ENCODE results near the gene RELN. TPM values are rescaled to one million over a fixed set of nuclear protein-coding genes. Genes with fewer than 3 reads are reported as not detected.
"Not testable (repeated sequence)": the region's sequence is repeated elsewhere in the genome, so short reads cannot be mapped to it uniquely, and the experiment has no call there.

The RELN gene
- total RNA-seq, 2 experiments from 2014 or later, result not detected

DNA sequence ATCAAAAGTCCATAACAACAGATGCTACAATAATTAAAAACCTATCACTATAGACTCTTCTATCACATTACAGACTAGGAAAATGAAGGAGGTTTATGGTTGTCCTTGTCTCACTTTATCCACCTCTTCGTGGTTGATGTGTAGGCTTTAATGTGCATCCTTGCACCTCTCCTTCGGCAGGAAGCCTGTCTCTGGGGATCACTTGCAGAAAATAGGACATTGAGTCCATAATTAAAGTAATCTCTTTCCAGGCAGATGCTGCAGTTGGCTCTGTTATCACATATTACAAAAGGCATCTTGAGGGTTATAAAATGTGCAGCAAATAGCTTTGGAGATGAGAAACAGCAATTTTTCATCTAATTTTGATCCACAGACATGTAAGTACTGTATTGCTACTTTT lies 168.4 kb downstream of the RELN start:
- ChIA-PET CTCF (no interaction called here), POLR2A (no interaction called here)
- H3K4me3 ChIP-seq (ENCODE audit: low read length), result no peak overlapping the region
- TF ChIP-seq, protein P1, sequence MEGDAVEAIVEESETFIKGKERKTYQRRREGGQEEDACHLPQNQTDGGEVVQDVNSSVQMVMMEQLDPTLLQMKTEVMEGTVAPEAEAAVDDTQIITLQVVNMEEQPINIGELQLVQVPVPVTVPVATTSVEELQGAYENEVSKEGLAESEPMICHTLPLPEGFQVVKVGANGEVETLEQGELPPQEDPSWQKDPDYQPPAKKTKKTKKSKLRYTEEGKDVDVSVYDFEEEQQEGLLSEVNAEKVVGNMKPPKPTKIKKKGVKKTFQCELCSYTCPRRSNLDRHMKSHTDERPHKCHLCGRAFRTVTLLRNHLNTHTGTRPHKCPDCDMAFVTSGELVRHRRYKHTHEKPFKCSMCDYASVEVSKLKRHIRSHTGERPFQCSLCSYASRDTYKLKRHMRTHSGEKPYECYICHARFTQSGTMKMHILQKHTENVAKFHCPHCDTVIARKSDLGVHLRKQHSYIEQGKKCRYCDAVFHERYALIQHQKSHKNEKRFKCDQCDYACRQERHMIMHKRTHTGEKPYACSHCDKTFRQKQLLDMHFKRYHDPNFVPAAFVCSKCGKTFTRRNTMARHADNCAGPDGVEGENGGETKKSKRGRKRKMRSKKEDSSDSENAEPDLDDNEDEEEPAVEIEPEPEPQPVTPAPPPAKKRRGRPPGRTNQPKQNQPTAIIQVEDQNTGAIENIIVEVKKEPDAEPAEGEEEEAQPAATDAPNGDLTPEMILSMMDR (IDR thresholded peaks at IDR 0.05), result no peak
- H3K36me3 Mint-ChIP-seq (ENCODE audit: low read depth), result no peaks in the 10 kb centered on the region
- no peaks in the 10 kb centered on the region for H3K4me1 ChIP-seq (ENCODE audit: insufficient read depth, low read length)
- H3K9me3 Mint-ChIP-seq, result peaks cover 2% of the 10 kb centered on the region
- H3K27me3 ChIP-seq (ENCODE audit: control insufficient read depth in 1 of 2, insufficient read depth in 2 of 2, low read length in 2 of 2), result no peaks in the 10 kb centered on the region
- intact Hi-C loops (cut with DNase I, micrococcal nuclease), result no loop called here
- H3K27me3 Mint-ChIP-seq, result no peaks in the 10 kb centered on the region
- H3K27ac ChIP-seq (ENCODE audit: low read depth in 1 of 2, low read length in 2 of 2), result no peak overlapping the region
- no peaks in the 10 kb centered on the region for H3K36me3 ChIP-seq (ENCODE audit: insufficient read depth, low read length)
- H3K4me1 Mint-ChIP-seq (ENCODE audit: low read depth), result no peaks in the 10 kb centered on the region
- DNase-seq, result no peak
- no peak overlapping the region for H3K27ac Mint-ChIP-seq
- H3K4me3 Mint-ChIP-seq, result no peak overlapping the region
- no peaks in the 10 kb centered on the region for H3K9me3 ChIP-seq (ENCODE audit: control insufficient read depth in 1 of 2, insufficient read depth in 1 of 2, low read length in 2 of 2)
- no peak for ATAC-seq (ENCODE audit: poor library complexity)

DNA sequence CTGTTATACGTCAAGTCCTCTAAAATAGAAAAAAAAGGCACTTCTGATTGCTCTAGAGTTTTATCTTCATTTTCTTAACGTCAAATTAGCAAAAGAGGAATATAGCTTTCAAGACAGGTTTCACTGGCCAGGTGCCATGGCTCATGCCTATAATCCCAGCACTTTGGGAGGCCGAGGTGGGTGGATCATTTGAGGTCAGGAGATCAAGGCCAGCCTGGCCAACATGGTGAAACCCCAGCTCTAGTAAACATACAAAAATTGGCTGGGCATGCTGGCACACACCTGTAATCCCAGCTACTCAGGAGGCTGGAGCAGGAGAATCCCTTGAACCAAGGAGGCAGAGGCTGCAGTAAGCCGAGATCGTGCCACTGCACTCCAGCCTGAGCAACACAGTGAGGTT lies 173.5 kb downstream of the RELN start:
- H3K27ac Mint-ChIP-seq; H3K4me3 Mint-ChIP-seq; CTCF ChIA-PET; H3K9me3 ChIP-seq (ENCODE audit: control insufficient read depth in 1 of 2, insufficient read depth in 1 of 2, low read length in 2 of 2); intact Hi-C loops (cut with DNase I, micrococcal nuclease); DNase-seq; H3K4me3 ChIP-seq (ENCODE audit: low read length); H3K36me3 ChIP-seq (ENCODE audit: insufficient read depth, low read length); H3K27me3 Mint-ChIP-seq; H3K4me1 ChIP-seq (ENCODE audit: insufficient read depth, low read length); POLR2A ChIA-PET; H3K27me3 ChIP-seq (ENCODE audit: control insufficient read depth in 1 of 2, insufficient read depth in 2 of 2, low read length in 2 of 2); ATAC-seq (ENCODE audit: poor library complexity); H3K27ac ChIP-seq (ENCODE audit: low read depth in 1 of 2, low read length in 2 of 2); H3K36me3 Mint-ChIP-seq (ENCODE audit: low read depth); H3K9me3 Mint-ChIP-seq: not testable (repeated sequence)
- peaks cover 19% of the 10 kb centered on the region for H3K4me1 Mint-ChIP-seq (ENCODE audit: low read depth)

DNA sequence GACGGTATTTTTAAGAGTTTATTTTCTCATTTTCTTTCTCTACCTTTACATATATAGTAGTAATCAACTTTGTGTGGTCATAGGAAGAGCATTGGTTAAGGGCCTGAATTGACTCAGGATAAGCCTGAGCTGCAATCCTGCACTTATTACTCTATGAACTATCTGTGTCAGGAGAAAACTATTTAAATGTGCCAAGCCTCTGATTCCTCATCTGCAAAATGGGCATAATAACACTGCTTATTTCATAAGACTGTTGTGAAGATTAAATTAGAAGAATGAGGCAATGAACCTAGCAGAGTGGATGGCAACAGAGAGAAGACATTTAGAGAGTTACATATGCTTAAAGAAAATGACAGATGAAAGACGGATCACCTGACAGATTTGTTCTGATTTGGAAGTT lies 175.5 kb downstream of the RELN start:
- Mint-ChIP-seq H3K27me3 (no peaks in the 10 kb centered on the region), H3K9me3 (no peaks in the 10 kb centered on the region), H3K27ac (no peak overlapping the region), H3K36me3 (ENCODE audit: low read depth) (no peaks in the 10 kb centered on the region), H3K4me1 (ENCODE audit: low read depth) (peaks cover 28% of the 10 kb centered on the region), H3K4me3 (no peak overlapping the region)
- ATAC-seq (ENCODE audit: poor library complexity), result no peak
- intact Hi-C loops (cut with DNase I, micrococcal nuclease), result no loop called here
- ChIA-PET CTCF (no interaction called here), POLR2A (no interaction called here)
- H3K27me3 ChIP-seq (ENCODE audit: control insufficient read depth in 1 of 2, insufficient read depth in 2 of 2, low read length in 2 of 2), result no peaks in the 10 kb centered on the region
- no peaks in the 10 kb centered on the region for H3K36me3 ChIP-seq (ENCODE audit: insufficient read depth, low read length)
- peaks cover 4% of the 10 kb centered on the region for H3K4me1 ChIP-seq (ENCODE audit: insufficient read depth, low read length)
- no peak for DNase-seq
- H3K9me3 ChIP-seq (ENCODE audit: control insufficient read depth in 1 of 2, insufficient read depth in 1 of 2, low read length in 2 of 2), result no peaks in the 10 kb centered on the region
- TF ChIP-seq, protein P1 (IDR thresholded peaks at IDR 0.05), result no peak
- no peak overlapping the region for H3K27ac ChIP-seq (ENCODE audit: low read depth in 1 of 2, low read length in 2 of 2)
- no peak overlapping the region for H3K4me3 ChIP-seq (ENCODE audit: low read length)

DNA sequence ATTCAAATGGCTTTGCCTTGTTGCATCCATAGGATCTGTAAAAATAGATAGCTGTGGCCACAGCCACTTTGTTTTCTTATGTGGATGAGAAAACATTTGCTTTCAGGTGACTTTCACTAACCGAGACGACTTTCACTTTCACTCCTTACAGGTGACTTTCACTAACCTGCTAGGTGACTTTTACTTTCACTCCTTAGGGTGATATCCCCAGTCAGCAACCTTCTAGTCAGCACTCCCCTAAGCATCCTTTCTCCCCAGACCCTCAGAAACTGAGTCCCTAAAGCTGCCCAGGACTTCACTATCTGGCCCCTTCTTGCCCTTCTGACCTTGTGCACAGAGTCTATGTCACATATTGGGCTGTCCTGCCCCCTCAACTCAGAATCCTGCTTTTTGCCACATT lies 177.5 kb downstream of the RELN start:
- peak overlapping the region; percentile 6 for H3K4me3 ChIP-seq (ENCODE audit: low read length)
- ATAC-seq (ENCODE audit: poor library complexity) (peak; percentile 57), DNase-seq (peak in 3 of 14 experiments; percentile 18 to 64 (median 34))
- peaks cover 29% of the 10 kb centered on the region for H3K4me1 Mint-ChIP-seq (ENCODE audit: low read depth)
- TF ChIP-seq, protein P1 (IDR thresholded peaks at IDR 0.05), result no peak
- H3K36me3 ChIP-seq (ENCODE audit: insufficient read depth, low read length), result no peaks in the 10 kb centered on the region
- intact Hi-C loops (cut with DNase I, micrococcal nuclease), result no loop called here
- H3K27me3 Mint-ChIP-seq, result no peaks in the 10 kb centered on the region
- H3K27ac ChIP-seq (ENCODE audit: low read depth in 1 of 2, low read length in 2 of 2), result no peak overlapping the region
- H3K36me3 Mint-ChIP-seq (ENCODE audit: low read depth), result no peaks in the 10 kb centered on the region
- H3K27me3 ChIP-seq (ENCODE audit: control insufficient read depth in 1 of 2, insufficient read depth in 2 of 2, low read length in 2 of 2), result no peaks in the 10 kb centered on the region
- peak overlapping the region; percentile 75 for H3K4me3 Mint-ChIP-seq
- POLR2A ChIA-PET, result no interaction called here
- H3K4me1 ChIP-seq (ENCODE audit: insufficient read depth, low read length), result peaks cover 4% of the 10 kb centered on the region
- no peaks in the 10 kb centered on the region for H3K9me3 ChIP-seq (ENCODE audit: control insufficient read depth in 1 of 2, insufficient read depth in 1 of 2, low read length in 2 of 2)
- CTCF ChIA-PET, result no interaction called here
- peak overlapping the region; percentile 4 for H3K27ac Mint-ChIP-seq
- no peaks in the 10 kb centered on the region for H3K9me3 Mint-ChIP-seq

Data from CD4-positive, alpha-beta T cell (primary cell).